Measurements from ENCODE around the gene ZNF777. TPM values are rescaled to one million over a fixed set of nuclear protein-coding genes. Genes with fewer than 3 reads are reported as not detected.
"Not testable (repeated sequence)": the region's sequence is repeated elsewhere in the genome, so short reads cannot be mapped to it uniquely, and the experiment has no call there.

ZNF777 gene
- total and polyA plus RNA-seq, 2 donors from 2014 or later = 8.2 to 12.9 TPM

- no peaks in the 10 kb centered on the region for H3K27me3 ChIP-seq (ENCODE audit: control insufficient read depth, insufficient read depth, low read length)
- DNase-seq (peak in 1 of 5 donors; percentile 8), FAIRE-seq (no peak)
- H3K4me1 ChIP-seq (ENCODE audit: control insufficient read depth in 2 of 3, insufficient read depth in 2 of 3, low read depth in 1 of 3, low read length in 3 of 3) = no peaks in the 10 kb centered on the region
- peaks cover 0 to 6% (median 0%) of the 10 kb centered on the region in 3 donors for H3K9me3 ChIP-seq (ENCODE audit: control insufficient read depth in 2 of 3, insufficient read depth in 1 of 3, low read length in 3 of 3)
- intact Hi-C loops (cut with DNase I) = no loop called here
- H3K9ac ChIP-seq (ENCODE audit: low read length in 3 of 3) = no peak overlapping the region
- H3K27ac ChIP-seq (ENCODE audit: low read depth in 2 of 2, low read length in 2 of 2) = no peak overlapping the region
- H3K4me3 ChIP-seq (ENCODE audit: low read length in 3 of 3) = no peak overlapping the region
- no peak for TF ChIP-seq CTCF (IDR thresholded peaks at IDR 0.05; ENCODE audit: borderline replicate concordance, extremely low read depth, insufficient read depth)
- H3K36me3 ChIP-seq (ENCODE audit: control insufficient read depth in 2 of 3, insufficient read depth in 3 of 3, low read length in 3 of 3) = no peaks in the 10 kb centered on the region
Measured at GRCh38 chr7:149397470-149398043, 63.3 kb downstream of the ZNF777 start.

DNA sequence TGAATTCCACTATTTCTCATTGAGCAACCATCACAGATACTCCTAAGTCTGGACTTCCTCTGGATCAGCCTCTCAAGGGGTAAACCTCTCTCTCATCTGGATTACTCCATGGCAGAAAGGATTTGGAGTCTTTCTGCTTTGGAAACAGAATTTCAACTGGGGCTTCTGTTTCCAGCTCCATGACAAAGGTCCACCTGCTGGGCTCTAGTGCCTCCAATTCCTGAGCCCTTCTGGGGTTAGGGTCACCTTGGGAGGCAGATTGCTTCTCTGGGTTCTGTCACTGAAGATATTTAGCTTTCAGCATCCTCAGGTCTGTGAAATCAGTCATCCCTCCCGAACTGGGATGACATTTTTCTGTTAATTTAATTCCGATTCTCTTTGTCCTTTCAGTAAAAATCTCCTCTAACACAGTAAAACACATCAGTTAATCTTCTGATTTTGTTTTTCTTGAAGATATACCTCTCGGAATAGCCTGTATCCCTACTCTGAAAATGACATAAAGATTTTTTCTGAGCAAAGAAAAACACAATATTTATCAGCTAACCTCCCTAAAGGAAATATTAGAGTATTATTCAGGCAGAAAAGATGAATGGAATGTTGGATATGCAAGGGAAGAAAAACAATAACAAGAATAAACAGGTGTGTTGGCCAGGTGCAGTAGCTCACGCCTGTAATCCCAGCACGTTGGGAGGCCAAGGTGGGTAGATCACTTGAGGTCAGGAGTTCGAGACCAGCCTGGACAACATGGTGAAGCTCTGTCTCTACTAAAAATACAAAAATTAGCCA is 72.1 kb downstream of the ZNF777 start:
- H3K9ac ChIP-seq (ENCODE audit: low read length in 3 of 3); H3K27me3 ChIP-seq (ENCODE audit: control insufficient read depth, insufficient read depth, low read length); intact Hi-C loops (cut with DNase I); H3K27ac ChIP-seq (ENCODE audit: low read depth in 2 of 2, low read length in 2 of 2); H3K4me1 ChIP-seq (ENCODE audit: control insufficient read depth in 2 of 3, insufficient read depth in 2 of 3, low read depth in 1 of 3, low read length in 3 of 3); H3K9me3 ChIP-seq (ENCODE audit: control insufficient read depth in 2 of 3, insufficient read depth in 1 of 3, low read length in 3 of 3); H3K36me3 ChIP-seq (ENCODE audit: control insufficient read depth in 2 of 3, insufficient read depth in 3 of 3, low read length in 3 of 3); DNase-seq; FAIRE-seq; H3K4me3 ChIP-seq (ENCODE audit: low read length in 3 of 3): not testable (repeated sequence)

- H3K9me3 ChIP-seq (ENCODE audit: control insufficient read depth in 2 of 3, insufficient read depth in 1 of 3, low read length in 3 of 3); FAIRE-seq; H3K27ac ChIP-seq (ENCODE audit: low read depth in 2 of 2, low read length in 2 of 2); intact Hi-C loops (cut with DNase I); H3K36me3 ChIP-seq (ENCODE audit: control insufficient read depth in 2 of 3, insufficient read depth in 3 of 3, low read length in 3 of 3); H3K4me1 ChIP-seq (ENCODE audit: control insufficient read depth in 2 of 3, insufficient read depth in 2 of 3, low read depth in 1 of 3, low read length in 3 of 3); H3K9ac ChIP-seq (ENCODE audit: low read length in 3 of 3); H3K4me3 ChIP-seq (ENCODE audit: low read length in 3 of 3); H3K27me3 ChIP-seq (ENCODE audit: control insufficient read depth, insufficient read depth, low read length); DNase-seq: not testable (repeated sequence)
Measured at GRCh38 chr7:149386514-149386913, 74.3 kb downstream of the ZNF777 start.

DNA sequence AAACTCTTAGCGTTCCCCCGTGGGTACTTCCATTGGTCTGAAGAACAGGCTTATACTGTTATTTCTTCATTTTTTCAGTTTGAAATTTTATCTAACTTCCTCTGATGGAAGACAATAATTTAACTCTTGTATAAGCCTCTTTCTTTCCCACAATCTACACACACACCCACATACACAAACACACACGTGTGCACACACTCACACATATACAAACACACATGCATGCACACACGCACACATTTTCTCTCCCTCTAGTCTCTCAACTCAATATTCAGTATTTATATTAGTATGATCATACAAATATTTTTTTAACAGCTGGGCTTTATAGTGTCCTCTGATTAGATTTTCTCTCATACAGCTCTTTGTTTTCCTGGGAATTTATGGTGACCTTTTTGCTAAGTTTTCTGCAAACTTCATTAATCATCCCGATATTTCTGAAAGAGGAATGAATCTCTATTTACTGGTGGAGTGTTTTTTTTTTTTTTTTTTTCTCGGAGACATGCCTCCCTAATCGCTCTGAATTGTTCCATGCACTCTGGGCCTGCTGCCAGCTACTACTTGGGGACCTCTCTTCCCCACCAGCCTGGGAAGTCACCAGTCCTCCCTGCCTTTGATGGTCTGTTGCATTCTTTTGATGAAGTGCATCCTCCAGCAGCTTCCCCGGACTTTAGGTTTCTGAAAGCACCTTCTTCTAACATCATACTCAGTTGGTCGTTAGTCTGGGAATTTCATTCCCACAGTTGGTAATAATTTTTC is 75.5 kb downstream of the ZNF777 start:
- Histone ChIP-seq H3K4me1 (ENCODE audit: control insufficient read depth in 2 of 3, insufficient read depth in 2 of 3, low read depth in 1 of 3, low read length in 3 of 3) (no peaks in the 10 kb centered on the region), H3K9me3 (ENCODE audit: control insufficient read depth in 2 of 3, insufficient read depth in 1 of 3, low read length in 3 of 3) (peaks cover 0 to 5% (median 0%) of the 10 kb centered on the region in 3 donors), H3K27ac (ENCODE audit: low read depth in 2 of 2, low read length in 2 of 2) (no peak overlapping the region), H3K9ac (ENCODE audit: low read length in 3 of 3) (no peak overlapping the region), H3K27me3 (ENCODE audit: control insufficient read depth, insufficient read depth, low read length) (no peaks in the 10 kb centered on the region), H3K36me3 (ENCODE audit: control insufficient read depth in 2 of 3, insufficient read depth in 3 of 3, low read length in 3 of 3) (no peaks in the 10 kb centered on the region), H3K4me3 (ENCODE audit: low read length in 3 of 3) (no peak overlapping the region)
- TF ChIP-seq CTCF (IDR thresholded peaks at IDR 0.05; ENCODE audit: borderline replicate concordance, extremely low read depth, insufficient read depth) = no peak
- no peak for FAIRE-seq
- peak in 2 of 5 donors; percentile 12 to 52 for DNase-seq
- intact Hi-C loops (cut with DNase I) = no loop called here

Other genes with a start within 250 kb of the ZNF777 start
- 13.4 TPM for gene ZNF212, start 221.4 kb downstream of the ZNF777 start, total RNA-seq
- 7.9 TPM for gene ZNF212, start 221.4 kb downstream of the ZNF777 start, polyA plus RNA-seq (ENCODE audit: insufficient read depth, low read depth, low replicate concordance)
- gene ZNF783, start 198.9 kb downstream of the ZNF777 start, total RNA-seq = 21.8 TPM
- 3.6 TPM for gene ZNF783, start 198.9 kb downstream of the ZNF777 start, polyA plus RNA-seq (ENCODE audit: insufficient read depth, low read depth, low replicate concordance)
- gene ZNF746, start 36.7 kb upstream of the ZNF777 start, total RNA-seq = 17.3 TPM
- gene ZNF746, start 36.7 kb upstream of the ZNF777 start, polyA plus RNA-seq (ENCODE audit: insufficient read depth, low read depth, low replicate concordance) = 6.8 TPM

Data from kidney (tissue), 14 donors.